Measurements from ENCODE around the gene OR2M5. TPM values are rescaled to one million over a fixed set of nuclear protein-coding genes. Genes with fewer than 3 reads are reported as not detected.

OR2M5 gene
- total and polyA plus RNA-seq, 2 experiments from 2014 or later: not detected

DNA sequence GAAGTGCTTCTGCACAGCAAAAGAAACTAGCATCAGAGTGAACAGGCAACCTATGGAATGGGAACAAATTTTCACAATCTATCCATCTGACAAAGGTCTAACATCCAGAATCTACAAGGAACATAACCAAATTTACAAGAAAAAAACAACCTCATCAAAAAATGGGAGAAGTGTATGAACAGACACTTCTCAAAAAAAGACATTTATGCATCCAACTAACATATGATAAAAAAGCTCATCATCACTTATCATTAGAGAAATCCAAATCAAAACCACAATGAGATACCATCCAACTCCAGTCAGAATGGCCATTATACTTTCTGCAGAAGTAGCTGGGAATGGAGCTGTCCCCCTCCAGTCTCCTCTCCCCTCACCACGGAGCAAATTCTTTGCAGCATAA, 49.2 kb downstream of the OR2M5 start:
- TF ChIP-seq EZH2phosphoT487 (IDR thresholded peaks at IDR 0.05; ENCODE audit: insufficient read depth, low read depth) (no peak), EZH2 (IDR thresholded peaks at IDR 0.05; ENCODE audit: insufficient read depth, poor library complexity, severe bottlenecking) (no peak)
- Histone ChIP-seq H3K27me3 (replicated peaks; ENCODE audit: insufficient read depth) (no peaks in the 10 kb centered on the region), H3K79me2 (ENCODE audit: insufficient read depth) (no peaks in the 10 kb centered on the region), H3K36me3 (ENCODE audit: low read depth) (no peaks in the 10 kb centered on the region), H3K9me2 (ENCODE audit: insufficient read depth) (no peaks in the 10 kb centered on the region), H3K9me3 (ENCODE audit: low read depth) (no peaks in the 10 kb centered on the region), H2AFZ (no peak overlapping the region), H3K27ac (no peak overlapping the region), H3K4me1 (ENCODE audit: insufficient read depth) (no peaks in the 10 kb centered on the region), H3F3A (ENCODE audit: insufficient read depth) (no peaks in the 10 kb centered on the region), H3K4me2 (ENCODE audit: unreplicated experiment) (no peak overlapping the region), H3K9ac (no peak overlapping the region), H3K4me3 (no peak overlapping the region), H4K20me1 (ENCODE audit: insufficient read depth) (no peaks in the 10 kb centered on the region)
- in situ Hi-C loops (cut with MboI): no loop called here
- WGBS, 2 experiments (ENCODE audit: low coverage in 1 of 2, low lambda C conversion rate in 2 of 2, missing lambda C conversion rate in 2 of 2): 3 to 4% methylated on average over 1 of the region's 1 CpG
- DNase-seq: no peak

Other genes starting within 250 kb of the OR2M5 start
- gene OR2W3, start 249.6 kb upstream of the OR2M5 start, total RNA-seq (2014; rRNA removed; shearing (Covaris generic)): not detected in 2 replicates
- not detected in 2 replicates for gene OR2W3, start 249.6 kb upstream of the OR2M5 start, polyA plus RNA-seq (2016; fragmentation: Nextera tagmentation; extraction: Ambion mirVana)
- gene OR2T8, start 224.9 kb upstream of the OR2M5 start, total RNA-seq (2014; rRNA removed; shearing (Covaris generic)): not detected in 2 replicates
- gene OR2T8, start 224.9 kb upstream of the OR2M5 start, polyA plus RNA-seq (2016; fragmentation: Nextera tagmentation; extraction: Ambion mirVana): not detected in 2 replicates
- not detected in 2 replicates for gene OR2AJ1, start 220.3 kb upstream of the OR2M5 start, total RNA-seq (2014; rRNA removed; shearing (Covaris generic))
- gene OR2AJ1, start 220.3 kb upstream of the OR2M5 start, polyA plus RNA-seq (2016; fragmentation: Nextera tagmentation; extraction: Ambion mirVana): not detected in 2 replicates
- gene OR2L8, start 196.3 kb upstream of the OR2M5 start, total RNA-seq (2014; rRNA removed; shearing (Covaris generic)): not detected in 2 replicates
- not detected in 2 replicates for gene OR2L8, start 196.3 kb upstream of the OR2M5 start, polyA plus RNA-seq (2016; fragmentation: Nextera tagmentation; extraction: Ambion mirVana)
- not detected in 2 replicates for gene OR2AK2, start 179.9 kb upstream of the OR2M5 start, total RNA-seq (2014; rRNA removed; shearing (Covaris generic))
- gene OR2AK2, start 179.9 kb upstream of the OR2M5 start, polyA plus RNA-seq (2016; fragmentation: Nextera tagmentation; extraction: Ambion mirVana): not detected in 2 replicates
- not detected in 2 replicates for gene OR2L5, start 131.5 kb upstream of the OR2M5 start, total RNA-seq (2014; rRNA removed; shearing (Covaris generic))
- gene OR2L5, start 131.5 kb upstream of the OR2M5 start, polyA plus RNA-seq (2016; fragmentation: Nextera tagmentation; extraction: Ambion mirVana): not detected in 2 replicates
- not detected in 2 replicates for gene OR2L2, start 115.1 kb upstream of the OR2M5 start, total RNA-seq (2014; rRNA removed; shearing (Covaris generic))
- gene OR2L2, start 115.1 kb upstream of the OR2M5 start, polyA plus RNA-seq (2016; fragmentation: Nextera tagmentation; extraction: Ambion mirVana): not detected in 2 replicates
- not detected in 2 replicates for gene OR2L3, start 98.3 kb upstream of the OR2M5 start, total RNA-seq (2014; rRNA removed; shearing (Covaris generic))
- gene OR2L3, start 98.3 kb upstream of the OR2M5 start, polyA plus RNA-seq (2016; fragmentation: Nextera tagmentation; extraction: Ambion mirVana): not detected in 2 replicates
- gene OR2L13, start 50.0 kb upstream of the OR2M5 start, total RNA-seq (2014; rRNA removed; shearing (Covaris generic)): not detected in 2 replicates
- not detected in 2 replicates for gene OR2L13, start 50.0 kb upstream of the OR2M5 start, polyA plus RNA-seq (2016; fragmentation: Nextera tagmentation; extraction: Ambion mirVana)
- not detected in 2 replicates for gene OR2M2, start 29.7 kb downstream of the OR2M5 start, total RNA-seq (2014; rRNA removed; shearing (Covaris generic))
- not detected in 2 replicates for gene OR2M2, start 29.7 kb downstream of the OR2M5 start, polyA plus RNA-seq (2016; fragmentation: Nextera tagmentation; extraction: Ambion mirVana)
- gene OR2M3, start 52.1 kb downstream of the OR2M5 start, total RNA-seq (2014; rRNA removed; shearing (Covaris generic)): not detected in 2 replicates
- not detected in 2 replicates for gene OR2M3, start 52.1 kb downstream of the OR2M5 start, polyA plus RNA-seq (2016; fragmentation: Nextera tagmentation; extraction: Ambion mirVana)
- gene OR2M4, start 86.3 kb downstream of the OR2M5 start, total RNA-seq (2014; rRNA removed; shearing (Covaris generic)): not detected in 2 replicates
- gene OR2M4, start 86.3 kb downstream of the OR2M5 start, polyA plus RNA-seq (2016; fragmentation: Nextera tagmentation; extraction: Ambion mirVana): not detected in 2 replicates
- gene OR2T33, start 132.8 kb downstream of the OR2M5 start, total RNA-seq (2014; rRNA removed; shearing (Covaris generic)): not detected in 2 replicates
- gene OR2T33, start 132.8 kb downstream of the OR2M5 start, polyA plus RNA-seq (2016; fragmentation: Nextera tagmentation; extraction: Ambion mirVana): not detected in 2 replicates
- gene OR2T12, start 158.3 kb downstream of the OR2M5 start, total RNA-seq (2014; rRNA removed; shearing (Covaris generic)): not detected in 2 replicates
- gene OR2T12, start 158.3 kb downstream of the OR2M5 start, polyA plus RNA-seq (2016; fragmentation: Nextera tagmentation; extraction: Ambion mirVana): not detected in 2 replicates
- not detected in 2 replicates for gene OR2M7, start 179.4 kb downstream of the OR2M5 start, total RNA-seq (2014; rRNA removed; shearing (Covaris generic))
- not detected in 2 replicates for gene OR2M7, start 179.4 kb downstream of the OR2M5 start, polyA plus RNA-seq (2016; fragmentation: Nextera tagmentation; extraction: Ambion mirVana)
- gene OR14C36, start 203.6 kb downstream of the OR2M5 start, total RNA-seq (2014; rRNA removed; shearing (Covaris generic)): not detected in 2 replicates
- not detected in 2 replicates for gene OR14C36, start 203.6 kb downstream of the OR2M5 start, polyA plus RNA-seq (2016; fragmentation: Nextera tagmentation; extraction: Ambion mirVana)
- not detected in 2 replicates for gene OR2T4, start 216.5 kb downstream of the OR2M5 start, total RNA-seq (2014; rRNA removed; shearing (Covaris generic))
- not detected in 2 replicates for gene OR2T4, start 216.5 kb downstream of the OR2M5 start, polyA plus RNA-seq (2016; fragmentation: Nextera tagmentation; extraction: Ambion mirVana)
- not detected in 2 replicates for gene OR2T6, start 230.6 kb downstream of the OR2M5 start, total RNA-seq (2014; rRNA removed; shearing (Covaris generic))
- not detected in 2 replicates for gene OR2T6, start 230.6 kb downstream of the OR2M5 start, polyA plus RNA-seq (2016; fragmentation: Nextera tagmentation; extraction: Ambion mirVana)